Cardiac muscle cell (in vitro differentiated cells and primary cell): ENCODE measurements around the gene MLF1. TPM values are rescaled to one million over a fixed set of nuclear protein-coding genes. Genes with fewer than 3 reads are reported as not detected.
"Not testable (repeated sequence)": the region's sequence is repeated elsewhere in the genome, so short reads cannot be mapped to it uniquely, and the experiment has no call there.

Experiments used
- DNase-seq, 2 donors: peaks; one replicate each; pipeline versions ENCODE4 v3.0.0 to v3.0.0-alpha.2; 2010 to 2017; ENCODE audit warnings: low read depth in 1 of 2, low spot score in 1 of 2
- H3K27ac ChIP-seq: fragments of 200-600 bp; sonication (generic); 2 replicates; pipeline ENCODE4 v1.5.1; 2016
- H3K27me3 ChIP-seq: fragments of 200-600 bp; sonication (generic); 2 replicates; pipeline ENCODE4 v1.6.0; 2016; ENCODE audit warnings: control low read depth
- H3K36me3 ChIP-seq: fragments of 200-600 bp; sonication (generic); 2 replicates; pipeline ENCODE4 v1.5.1; 2016; ENCODE audit warnings: control low read depth
- H3K4me1 ChIP-seq: fragments of 200-600 bp; sonication (generic); 2 replicates; pipeline ENCODE4 v1.8.1; 2017; ENCODE audit warnings: low read depth, mild to moderate bottlenecking, mixed run types
- H3K4me3 ChIP-seq: fragments of 200-600 bp; sonication (generic); 2 replicates; pipeline ENCODE4 v1.5.1; 2016; ENCODE audit warnings: mild to moderate bottlenecking
- H3K9me3 ChIP-seq: fragments of 200-600 bp; sonication (generic); 2 replicates; pipeline ENCODE4 v1.5.1; 2017; ENCODE audit warnings: low read depth, mild to moderate bottlenecking, control low read depth
- polyA plus RNA-seq: library from polyadenylated mRNA; unstranded; fragments of >200 nt; fragmentation: Nextera tagmentation; extraction: Ambion mirVana; gene quantifications from 2 replicates; pipeline ENCODE4 v1.2.1, GENCODE V29; 2016
- total RNA-seq: library from RNA; depleted of rRNA; stranded (reverse); fragments of >200 nt; gene quantifications from 2 replicates; pipeline ENCODE4 v1.2.3, GENCODE V29; 2016
- TF ChIP-seq, protein P1 (sequence below): IDR thresholded peaks from 2 replicates; pipeline ENCODE4 v1.5.1; 2012; ENCODE audit warnings: low read depth, mild to moderate bottlenecking, low read length

The MLF1 gene
- total and polyA plus RNA-seq, 2 experiments from 2014 or later, result 121 to 210 TPM

DNA sequence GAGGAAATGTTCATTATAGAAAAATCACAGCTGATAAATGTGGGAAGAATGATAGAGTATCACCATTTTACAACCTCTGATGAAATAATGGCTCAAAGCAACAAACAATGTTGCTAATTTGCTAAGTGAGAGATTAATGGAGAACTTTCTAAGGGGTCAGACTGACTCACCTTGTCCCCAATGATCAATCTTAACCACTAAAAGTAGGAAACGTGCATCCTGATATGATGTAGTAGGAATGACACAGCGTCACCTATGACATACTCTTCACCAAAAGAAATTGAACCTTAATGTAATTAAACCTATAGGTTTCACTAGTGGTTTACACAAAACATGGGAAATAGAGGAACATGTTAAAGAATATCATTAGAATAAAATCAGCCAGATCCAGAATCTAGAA lies 35.1 kb upstream of the MLF1 start:
- Histone ChIP-seq H3K9me3 (no peaks in the 10 kb centered on the region), H3K4me1 (no peaks in the 10 kb centered on the region), H3K4me3 (no peak overlapping the region), H3K27me3 (no peaks in the 10 kb centered on the region), H3K36me3 (no peaks in the 10 kb centered on the region), H3K27ac (no peak overlapping the region)
- TF ChIP-seq, protein P1, sequence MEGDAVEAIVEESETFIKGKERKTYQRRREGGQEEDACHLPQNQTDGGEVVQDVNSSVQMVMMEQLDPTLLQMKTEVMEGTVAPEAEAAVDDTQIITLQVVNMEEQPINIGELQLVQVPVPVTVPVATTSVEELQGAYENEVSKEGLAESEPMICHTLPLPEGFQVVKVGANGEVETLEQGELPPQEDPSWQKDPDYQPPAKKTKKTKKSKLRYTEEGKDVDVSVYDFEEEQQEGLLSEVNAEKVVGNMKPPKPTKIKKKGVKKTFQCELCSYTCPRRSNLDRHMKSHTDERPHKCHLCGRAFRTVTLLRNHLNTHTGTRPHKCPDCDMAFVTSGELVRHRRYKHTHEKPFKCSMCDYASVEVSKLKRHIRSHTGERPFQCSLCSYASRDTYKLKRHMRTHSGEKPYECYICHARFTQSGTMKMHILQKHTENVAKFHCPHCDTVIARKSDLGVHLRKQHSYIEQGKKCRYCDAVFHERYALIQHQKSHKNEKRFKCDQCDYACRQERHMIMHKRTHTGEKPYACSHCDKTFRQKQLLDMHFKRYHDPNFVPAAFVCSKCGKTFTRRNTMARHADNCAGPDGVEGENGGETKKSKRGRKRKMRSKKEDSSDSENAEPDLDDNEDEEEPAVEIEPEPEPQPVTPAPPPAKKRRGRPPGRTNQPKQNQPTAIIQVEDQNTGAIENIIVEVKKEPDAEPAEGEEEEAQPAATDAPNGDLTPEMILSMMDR, result no peak
- DNase-seq, result no peak

DNA sequence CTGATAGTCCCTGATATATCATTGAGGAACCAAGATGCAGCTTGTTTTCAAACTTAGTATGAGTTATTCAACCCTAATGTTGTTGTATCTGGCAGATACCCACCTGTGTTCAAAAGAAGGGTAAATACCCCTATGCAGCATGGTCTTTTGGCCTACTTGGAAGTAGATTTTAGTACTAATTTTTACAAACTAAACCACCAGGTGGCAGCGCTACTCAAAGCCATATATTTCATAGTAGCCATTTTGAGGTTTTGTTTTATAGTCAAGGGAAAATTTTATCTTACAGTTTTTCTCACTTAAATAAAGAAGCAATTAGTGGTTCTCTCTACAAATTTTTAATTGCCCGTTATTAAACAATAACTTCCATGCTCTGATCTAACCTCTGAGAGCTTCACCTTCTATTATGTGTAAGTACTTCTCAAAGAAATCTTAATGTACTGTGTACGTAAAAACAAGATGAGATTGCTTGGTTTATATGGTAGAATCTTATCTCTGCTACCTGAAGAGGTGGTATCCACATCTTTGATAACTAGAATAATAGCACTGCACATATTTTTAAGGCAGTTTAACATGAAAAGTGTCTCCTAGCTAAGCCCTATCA lies 31.5 kb upstream of the MLF1 start:
- TF ChIP-seq, protein P1, result peak; percentile 53
- H3K27me3 ChIP-seq, result no peaks in the 10 kb centered on the region
- H3K4me3 ChIP-seq, result no peak overlapping the region
- no peaks in the 10 kb centered on the region for H3K9me3 ChIP-seq
- DNase-seq, result peak; percentile 72 to 74
- no peaks in the 10 kb centered on the region for H3K36me3 ChIP-seq
- H3K27ac ChIP-seq, result no peak overlapping the region
- no peaks in the 10 kb centered on the region for H3K4me1 ChIP-seq

DNA sequence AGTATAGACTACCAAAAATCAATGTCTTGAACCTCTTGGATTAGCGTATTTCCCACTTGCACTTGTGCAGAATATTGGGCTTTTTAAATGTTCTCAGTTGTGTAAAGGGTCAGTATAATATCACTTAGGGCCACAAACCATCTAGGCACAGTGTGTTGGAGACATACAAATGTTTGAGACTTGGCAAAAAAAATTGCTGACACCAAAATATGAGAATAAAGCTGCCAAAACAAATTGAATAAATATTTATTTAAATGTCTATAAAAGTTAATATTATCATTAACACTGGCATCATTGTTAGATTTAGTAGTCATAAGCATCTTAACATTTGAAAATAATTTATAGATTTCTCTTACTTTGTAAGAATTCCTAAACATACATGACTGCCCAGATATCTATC lies 30.9 kb upstream of the MLF1 start:
- no peak overlapping the region for H3K27ac ChIP-seq
- TF ChIP-seq, protein P1, result no peak

DNA sequence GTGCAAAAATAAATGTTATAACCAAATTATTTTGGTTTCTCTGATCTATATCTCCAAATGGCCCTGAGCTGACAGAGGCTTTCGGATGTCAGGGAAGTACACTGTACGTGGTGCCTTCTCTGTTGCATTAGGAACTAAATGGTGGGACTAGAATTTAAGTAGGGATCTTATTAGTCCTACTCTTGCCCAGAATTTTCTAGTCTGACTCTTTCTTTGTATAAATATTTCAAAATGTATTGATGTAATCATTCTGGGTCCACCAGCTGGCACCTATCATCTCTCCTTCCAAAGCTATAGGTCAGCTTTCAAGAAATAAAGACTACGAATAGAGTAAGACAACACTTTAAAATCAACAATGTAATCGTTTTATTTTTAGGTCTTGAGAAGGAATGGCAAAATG lies 22.3 kb upstream of the MLF1 start:
- Histone ChIP-seq H3K9me3 (no peaks in the 10 kb centered on the region), H3K27ac (no peak overlapping the region), H3K27me3 (no peaks in the 10 kb centered on the region), H3K4me3 (no peak overlapping the region), H3K36me3 (no peaks in the 10 kb centered on the region), H3K4me1 (no peaks in the 10 kb centered on the region)
- TF ChIP-seq, protein P1, result no peak
- DNase-seq, result no peak

More for the DNA sequence above, 30.9 kb upstream of the MLF1 start:
- H3K9me3 ChIP-seq, result no peaks in the 10 kb centered on the region
- H3K36me3 ChIP-seq, result no peaks in the 10 kb centered on the region
- no peaks in the 10 kb centered on the region for H3K27me3 ChIP-seq
- H3K4me3 ChIP-seq, result no peak overlapping the region
- DNase-seq, result no peak
- no peaks in the 10 kb centered on the region for H3K4me1 ChIP-seq

DNA sequence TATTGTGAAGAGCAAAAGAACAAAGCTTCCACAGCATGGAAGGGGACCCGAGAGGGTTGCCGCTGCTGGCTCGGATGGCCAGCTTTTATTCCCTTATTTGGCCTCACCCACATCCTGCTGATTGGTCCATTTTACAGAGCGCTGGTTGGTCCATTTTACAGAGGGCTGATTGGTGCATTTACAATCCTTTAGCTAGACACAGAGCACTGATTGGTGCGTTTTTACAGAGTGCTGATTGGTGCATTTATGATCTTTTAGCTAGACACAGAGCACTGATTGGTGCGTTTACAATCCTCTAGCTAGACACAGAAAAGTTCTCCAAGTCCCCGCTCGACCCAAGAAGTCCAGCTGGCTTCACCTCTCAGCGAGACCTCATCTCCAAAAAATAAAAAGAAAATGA lies 21.1 kb upstream of the MLF1 start:
- not testable (repeated sequence) for H3K27me3 ChIP-seq, H3K4me3 ChIP-seq, H3K36me3 ChIP-seq, H3K4me1 ChIP-seq, DNase-seq, H3K27ac ChIP-seq, H3K9me3 ChIP-seq

DNA sequence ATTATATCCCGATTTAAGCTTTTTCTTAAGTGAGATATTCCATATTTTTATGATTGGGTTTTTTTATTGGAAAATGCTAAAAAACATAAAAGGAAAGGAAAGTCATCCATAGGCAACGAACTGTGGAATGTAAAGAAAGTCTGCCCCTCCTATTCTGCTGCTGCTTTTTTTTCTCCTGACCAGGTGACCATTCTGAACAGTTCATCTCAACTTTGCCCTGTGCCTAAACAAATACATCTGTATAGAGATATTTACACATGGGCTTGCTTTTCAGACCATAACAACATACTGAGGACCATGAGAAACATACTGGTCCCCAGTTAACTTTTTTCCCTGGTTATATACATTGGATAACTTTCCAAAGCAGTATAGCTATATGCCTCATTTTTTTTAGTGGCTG lies 18.9 kb upstream of the MLF1 start:
- H3K4me3 ChIP-seq, result no peak overlapping the region
- TF ChIP-seq, protein P1, result no peak
- H3K9me3 ChIP-seq, result no peaks in the 10 kb centered on the region
- H3K27me3 ChIP-seq, result no peaks in the 10 kb centered on the region
- H3K36me3 ChIP-seq, result no peaks in the 10 kb centered on the region
- no peak for DNase-seq
- no peak overlapping the region for H3K27ac ChIP-seq
- H3K4me1 ChIP-seq, result no peaks in the 10 kb centered on the region
